WTC11 (cell line): Measurements from ENCODE around the gene NEK11.

Source experiments
- ATF2 ChIP-seq: sonication (generic); formaldehyde crosslinking; IDR thresholded peaks from 2 replicates; pipeline ENCODE4 v1.8.1; 2022; ENCODE audit warnings: low read depth, missing genetic modification reagents, borderline replicate concordance
- CREM ChIP-seq: sonication (generic); formaldehyde crosslinking; IDR thresholded peaks from 2 replicates; pipeline ENCODE4 v1.8.1; 2022; ENCODE audit warnings: mild to moderate bottlenecking, missing genetic modification reagents, moderate library complexity
- CTCF ChIP-seq: fragments of 200-600 bp; IDR thresholded peaks from 2 replicates; pipeline ENCODE4 v1.8.0; 2022; ENCODE audit warnings: antibody characterized with exemption
- ETV6 ChIP-seq: sonication (generic); formaldehyde crosslinking; IDR thresholded peaks from 2 replicates; pipeline ENCODE4 v1.8.1; 2022; ENCODE audit warnings: mild to moderate bottlenecking, missing genetic modification reagents
- FOXJ3 ChIP-seq: sonication (generic); formaldehyde crosslinking; IDR thresholded peaks from 2 replicates; pipeline ENCODE4 v1.9.0; 2021; ENCODE audit warnings: missing genetic modification reagents, mild to moderate bottlenecking, borderline replicate concordance
- NR2C2 ChIP-seq: sonication (generic); formaldehyde crosslinking; IDR thresholded peaks from 2 replicates; pipeline ENCODE4 v1.8.0; 2022; ENCODE audit warnings: mild to moderate bottlenecking, missing genetic modification reagents
- TEAD4 ChIP-seq: sonication (generic); formaldehyde crosslinking; IDR thresholded peaks from 2 replicates; pipeline ENCODE4 v1.8.0; 2022; ENCODE audit warnings: mild to moderate bottlenecking, missing genetic modification reagents
- TF ChIP-seq, protein P1 (sequence below): sonication (generic); formaldehyde crosslinking; IDR thresholded peaks from 2 replicates; pipeline ENCODE4 v1.8.0; 2022; ENCODE audit warnings: mild to moderate bottlenecking, missing genetic modification reagents
- TF ChIP-seq, protein P2 (sequence below): sonication (generic); formaldehyde crosslinking; IDR thresholded peaks from 2 replicates; pipeline ENCODE4 v1.8.1; 2022; ENCODE audit warnings: mild to moderate bottlenecking, missing genetic modification reagents, moderate library complexity, borderline replicate concordance
- TF ChIP-seq, protein P3 (sequence below): sonication (generic); formaldehyde crosslinking; IDR thresholded peaks from 2 replicates; pipeline ENCODE4 v1.8.1; 2023; ENCODE audit warnings: mild to moderate bottlenecking, missing genetic modification reagents

DNA sequence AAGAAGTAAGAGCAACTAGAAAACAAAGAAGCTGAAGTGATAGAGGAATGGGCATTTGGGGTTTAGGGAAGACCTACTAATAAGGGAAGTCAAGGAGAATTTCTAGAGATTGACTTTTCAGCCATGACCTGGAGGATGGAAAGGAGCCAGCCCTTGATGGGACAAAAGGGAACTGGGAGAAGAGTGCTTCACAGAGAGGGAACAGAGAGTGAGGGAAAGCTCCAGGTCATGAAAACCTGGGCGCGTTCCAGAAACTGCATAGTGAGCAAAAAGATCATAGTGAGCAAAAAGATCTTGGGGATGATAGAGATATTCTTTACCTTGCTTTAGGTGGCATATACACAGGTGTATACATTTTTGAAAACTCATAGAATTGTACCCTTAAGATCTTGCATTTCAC, 211.8 kb downstream of the NEK11 start:
- TF ChIP-seq TEAD4 (CRISPR knock-in tag) (no peak), CTCF (no peak), ATF2 (no peak), FOXJ3 (no peak), NR2C2 (CRISPR knock-in tag) (no peak), CREM (CRISPR knock-in tag) (no peak), ETV6 (CRISPR knock-in tag) (no peak)
- TF ChIP-seq, protein P1, sequence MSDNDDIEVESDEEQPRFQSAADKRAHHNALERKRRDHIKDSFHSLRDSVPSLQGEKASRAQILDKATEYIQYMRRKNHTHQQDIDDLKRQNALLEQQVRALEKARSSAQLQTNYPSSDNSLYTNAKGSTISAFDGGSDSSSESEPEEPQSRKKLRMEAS = no peak
- TF ChIP-seq, protein P2, sequence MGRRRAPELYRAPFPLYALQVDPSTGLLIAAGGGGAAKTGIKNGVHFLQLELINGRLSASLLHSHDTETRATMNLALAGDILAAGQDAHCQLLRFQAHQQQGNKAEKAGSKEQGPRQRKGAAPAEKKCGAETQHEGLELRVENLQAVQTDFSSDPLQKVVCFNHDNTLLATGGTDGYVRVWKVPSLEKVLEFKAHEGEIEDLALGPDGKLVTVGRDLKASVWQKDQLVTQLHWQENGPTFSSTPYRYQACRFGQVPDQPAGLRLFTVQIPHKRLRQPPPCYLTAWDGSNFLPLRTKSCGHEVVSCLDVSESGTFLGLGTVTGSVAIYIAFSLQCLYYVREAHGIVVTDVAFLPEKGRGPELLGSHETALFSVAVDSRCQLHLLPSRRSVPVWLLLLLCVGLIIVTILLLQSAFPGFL = no peak
- TF ChIP-seq, protein P3, sequence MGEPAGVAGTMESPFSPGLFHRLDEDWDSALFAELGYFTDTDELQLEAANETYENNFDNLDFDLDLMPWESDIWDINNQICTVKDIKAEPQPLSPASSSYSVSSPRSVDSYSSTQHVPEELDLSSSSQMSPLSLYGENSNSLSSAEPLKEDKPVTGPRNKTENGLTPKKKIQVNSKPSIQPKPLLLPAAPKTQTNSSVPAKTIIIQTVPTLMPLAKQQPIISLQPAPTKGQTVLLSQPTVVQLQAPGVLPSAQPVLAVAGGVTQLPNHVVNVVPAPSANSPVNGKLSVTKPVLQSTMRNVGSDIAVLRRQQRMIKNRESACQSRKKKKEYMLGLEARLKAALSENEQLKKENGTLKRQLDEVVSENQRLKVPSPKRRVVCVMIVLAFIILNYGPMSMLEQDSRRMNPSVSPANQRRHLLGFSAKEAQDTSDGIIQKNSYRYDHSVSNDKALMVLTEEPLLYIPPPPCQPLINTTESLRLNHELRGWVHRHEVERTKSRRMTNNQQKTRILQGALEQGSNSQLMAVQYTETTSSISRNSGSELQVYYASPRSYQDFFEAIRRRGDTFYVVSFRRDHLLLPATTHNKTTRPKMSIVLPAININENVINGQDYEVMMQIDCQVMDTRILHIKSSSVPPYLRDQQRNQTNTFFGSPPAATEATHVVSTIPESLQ (CRISPR knock-in tag) = no peak
